ENCODE measurements around the gene PBX4. TPM values are rescaled to one million over a fixed set of nuclear protein-coding genes. Genes with fewer than 3 reads are reported as not detected.
A peak's percentile ranks its signal among the peaks of the same experiment; 100 is the strongest.

Gene PBX4
- total RNA-seq, 1 experiment from 2014 or later = 0.30 TPM

DNA sequence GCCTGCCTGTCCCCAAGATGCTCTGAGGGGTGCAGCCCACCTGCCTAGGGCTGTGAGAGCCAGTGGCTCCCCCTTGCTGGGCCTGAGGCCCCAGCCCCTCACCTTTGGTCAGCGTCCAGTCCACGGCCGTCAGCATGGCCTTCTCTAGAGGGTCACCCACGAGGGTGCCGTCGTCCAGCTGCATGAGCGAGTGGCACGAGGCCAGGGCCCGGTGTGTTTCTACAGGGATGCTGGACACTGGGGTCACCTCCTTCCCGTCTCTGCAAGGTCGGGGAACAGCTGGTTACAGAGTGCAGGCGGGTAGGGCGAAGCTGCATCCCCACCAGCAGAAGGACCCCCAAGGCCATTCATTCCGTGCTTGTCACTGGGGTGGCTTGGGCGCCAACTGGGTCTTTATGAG, 36.0 kb upstream of the PBX4 start:
- intact Hi-C loops (cut with micrococcal nuclease) = no loop called here
- no peak for DNase-seq (ENCODE audit: unreplicated experiment)
- POLR2A ChIA-PET = interaction anchor here (1.3 kb wide), 1 partner anchor 8 kb away, joined by 5 read pairs; no protein-coding TSS in a partner anchor
- H3K36me3 Mint-ChIP-seq (ENCODE audit: insufficient read depth, unreplicated experiment) = peaks cover 78% of the 10 kb centered on the region
- no peak overlapping the region for H3K27ac Mint-ChIP-seq (ENCODE audit: low read depth, unreplicated experiment)
- H3K4me3 Mint-ChIP-seq (ENCODE audit: unreplicated experiment) = no peak overlapping the region
- TF ChIP-seq, protein P1, sequence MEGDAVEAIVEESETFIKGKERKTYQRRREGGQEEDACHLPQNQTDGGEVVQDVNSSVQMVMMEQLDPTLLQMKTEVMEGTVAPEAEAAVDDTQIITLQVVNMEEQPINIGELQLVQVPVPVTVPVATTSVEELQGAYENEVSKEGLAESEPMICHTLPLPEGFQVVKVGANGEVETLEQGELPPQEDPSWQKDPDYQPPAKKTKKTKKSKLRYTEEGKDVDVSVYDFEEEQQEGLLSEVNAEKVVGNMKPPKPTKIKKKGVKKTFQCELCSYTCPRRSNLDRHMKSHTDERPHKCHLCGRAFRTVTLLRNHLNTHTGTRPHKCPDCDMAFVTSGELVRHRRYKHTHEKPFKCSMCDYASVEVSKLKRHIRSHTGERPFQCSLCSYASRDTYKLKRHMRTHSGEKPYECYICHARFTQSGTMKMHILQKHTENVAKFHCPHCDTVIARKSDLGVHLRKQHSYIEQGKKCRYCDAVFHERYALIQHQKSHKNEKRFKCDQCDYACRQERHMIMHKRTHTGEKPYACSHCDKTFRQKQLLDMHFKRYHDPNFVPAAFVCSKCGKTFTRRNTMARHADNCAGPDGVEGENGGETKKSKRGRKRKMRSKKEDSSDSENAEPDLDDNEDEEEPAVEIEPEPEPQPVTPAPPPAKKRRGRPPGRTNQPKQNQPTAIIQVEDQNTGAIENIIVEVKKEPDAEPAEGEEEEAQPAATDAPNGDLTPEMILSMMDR (IDR thresholded peaks at IDR 0.05; ENCODE audit: unreplicated experiment) = no peak
- H3K9me3 Mint-ChIP-seq (ENCODE audit: unreplicated experiment) = no peaks in the 10 kb centered on the region
- CTCF ChIA-PET = interaction anchor here (0.7 to 8.4 kb wide), 4 partner anchors 10 to 123 kb away, joined by 3 to 55 read pairs (median 14); partner anchors contain the start of genes GMIP and YJEFN3
- no peaks in the 10 kb centered on the region for H3K4me1 Mint-ChIP-seq (ENCODE audit: insufficient read depth, unreplicated experiment)
- H3K27me3 Mint-ChIP-seq (ENCODE audit: insufficient read depth, unreplicated experiment) = no peaks in the 10 kb centered on the region
- no TSS peak for BruUV-seq (replicated peaks)

- Mint-ChIP-seq H3K4me3 (ENCODE audit: unreplicated experiment) (no peak overlapping the region), H3K4me1 (ENCODE audit: insufficient read depth, unreplicated experiment) (no peaks in the 10 kb centered on the region), H3K36me3 (ENCODE audit: insufficient read depth, unreplicated experiment) (peaks cover 74% of the 10 kb centered on the region), H3K9me3 (ENCODE audit: unreplicated experiment) (no peaks in the 10 kb centered on the region), H3K27ac (ENCODE audit: low read depth, unreplicated experiment) (no peak overlapping the region), H3K27me3 (ENCODE audit: insufficient read depth, unreplicated experiment) (no peaks in the 10 kb centered on the region)
- ChIA-PET POLR2A (interaction anchor here (1.3 to 1.5 kb wide), 2 partner anchors 8 to 10 kb away, joined by 5 read pairs; partner anchors contain the start of gene ATP13A1), CTCF (interaction anchor here (0.6 to 8.4 kb wide), 3 partner anchors 10 to 518 kb away, joined by 5 to 55 read pairs (median 25); partner anchors contain the start of genes GMIP and YJEFN3)
- intact Hi-C loops (cut with micrococcal nuclease) = no loop called here
- TF ChIP-seq, protein P1 (IDR thresholded peaks at IDR 0.05; ENCODE audit: unreplicated experiment) = no peak
- BruUV-seq (replicated peaks) = no TSS peak
- no peak for DNase-seq (ENCODE audit: unreplicated experiment)
Observed at GRCh38 chr19:19653597-19654147, 35.2 kb upstream of the PBX4 start.

DNA sequence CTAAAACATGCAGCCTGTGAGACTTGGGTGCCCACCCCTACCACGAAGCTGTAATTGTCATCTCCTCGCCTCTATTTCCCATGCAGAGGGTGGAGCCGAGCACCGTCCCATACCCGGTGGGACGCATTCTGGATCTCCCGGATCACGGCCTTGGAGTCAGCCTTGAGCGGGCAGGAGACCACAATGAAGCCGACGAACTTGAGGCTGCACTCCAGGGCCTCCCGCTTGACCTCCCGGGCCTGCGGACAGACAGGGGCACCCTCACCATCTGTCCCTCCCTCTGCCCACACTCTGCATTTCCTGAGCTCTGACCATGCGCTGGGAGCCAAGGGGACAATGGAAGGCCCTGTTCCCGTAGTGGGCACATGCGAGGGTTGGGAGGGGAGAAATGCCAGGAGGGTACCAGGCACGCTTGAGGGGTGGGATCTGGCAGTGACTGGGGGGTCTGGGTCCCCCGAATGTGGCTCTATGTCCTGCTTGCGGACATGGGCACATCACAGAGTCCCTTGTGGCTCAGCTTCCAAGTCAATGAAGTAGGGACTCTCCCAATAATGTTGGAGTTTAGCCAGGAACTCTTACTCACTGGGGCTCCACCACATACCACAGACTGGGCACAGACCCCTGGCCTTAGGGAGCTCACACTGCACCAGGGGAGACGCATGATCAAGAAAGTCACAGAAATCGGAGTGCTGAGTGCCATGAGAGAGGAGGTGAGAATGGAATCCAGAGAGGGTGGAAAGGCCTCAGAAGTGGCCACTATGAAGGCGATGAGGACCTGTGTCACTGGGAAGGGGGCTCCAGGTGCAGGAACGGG, 34.2 kb upstream of the PBX4 start:
- DNase-seq (ENCODE audit: unreplicated experiment) = peak; percentile 33
- Mint-ChIP-seq H3K27me3 (ENCODE audit: insufficient read depth, unreplicated experiment) (no peaks in the 10 kb centered on the region), H3K27ac (ENCODE audit: low read depth, unreplicated experiment) (no peak overlapping the region), H3K36me3 (ENCODE audit: insufficient read depth, unreplicated experiment) (peaks cover 74% of the 10 kb centered on the region), H3K4me3 (ENCODE audit: unreplicated experiment) (no peak overlapping the region), H3K4me1 (ENCODE audit: insufficient read depth, unreplicated experiment) (no peaks in the 10 kb centered on the region), H3K9me3 (ENCODE audit: unreplicated experiment) (no peaks in the 10 kb centered on the region)
- BruUV-seq (replicated peaks) = no TSS peak
- POLR2A ChIA-PET = interaction anchor here (1.5 kb wide), 1 partner anchor 11 kb away, joined by 5 read pairs; the partner anchor contains the start of gene ATP13A1
- CTCF ChIA-PET = interaction anchor here (0.6 to 8.4 kb wide), 3 partner anchors 9 to 517 kb away, joined by 5 to 55 read pairs (median 25); partner anchors contain the start of genes GMIP and YJEFN3
- TF ChIP-seq, protein P1 (IDR thresholded peaks at IDR 0.05; ENCODE audit: unreplicated experiment) = no peak
- intact Hi-C loops (cut with micrococcal nuclease) = no loop called here

DNA sequence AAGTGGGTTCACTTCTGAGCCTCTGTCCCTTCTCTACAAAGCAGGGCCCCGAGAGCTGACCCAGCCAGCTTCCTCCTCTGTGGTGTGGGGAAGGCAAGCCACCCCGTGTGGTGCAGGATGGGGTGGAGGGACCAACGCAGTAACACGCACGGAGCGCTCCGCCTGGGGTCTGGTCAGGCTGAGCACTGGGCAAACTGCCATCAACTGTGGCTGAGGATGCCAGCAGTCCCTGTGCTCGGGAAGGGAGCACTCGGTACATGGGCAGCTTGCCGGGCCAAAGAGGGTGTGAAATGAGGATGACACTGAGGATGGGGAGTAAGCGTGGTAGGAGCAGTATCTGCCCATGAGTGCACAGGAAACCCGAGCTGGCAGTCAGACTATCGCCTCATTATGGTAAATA, 32.6 kb upstream of the PBX4 start:
- no TSS peak for BruUV-seq (replicated peaks)
- peaks cover 62% of the 10 kb centered on the region for H3K36me3 Mint-ChIP-seq (ENCODE audit: insufficient read depth, unreplicated experiment)
- ChIA-PET CTCF (interaction anchor here (1.0 to 8.4 kb wide), 4 partner anchors 11 to 120 kb away, joined by 3 to 55 read pairs (median 6); partner anchors contain the start of gene YJEFN3), POLR2A (interaction anchor here (0.5 to 1.0 kb wide), 2 partner anchors 69 to 119 kb away, joined by 3 read pairs; no protein-coding TSS in a partner anchor)
- no peak for DNase-seq (ENCODE audit: unreplicated experiment)
- H3K9me3 Mint-ChIP-seq (ENCODE audit: unreplicated experiment) = no peaks in the 10 kb centered on the region
- no peak overlapping the region for H3K4me3 Mint-ChIP-seq (ENCODE audit: unreplicated experiment)
- TF ChIP-seq, protein P1 (IDR thresholded peaks at IDR 0.05; ENCODE audit: unreplicated experiment) = no peak
- intact Hi-C loops (cut with micrococcal nuclease) = no loop called here
- no peaks in the 10 kb centered on the region for H3K27me3 Mint-ChIP-seq (ENCODE audit: insufficient read depth, unreplicated experiment)
- no peaks in the 10 kb centered on the region for H3K4me1 Mint-ChIP-seq (ENCODE audit: insufficient read depth, unreplicated experiment)
- H3K27ac Mint-ChIP-seq (ENCODE audit: low read depth, unreplicated experiment) = no peak overlapping the region
